HG03135 (cell line): ENCODE data around the gene PALLD.

Experiments
- ATAC-seq: cut with Tn5 transposase; IDR thresholded peaks from one replicate; pipeline ENCODE4 v1.9.1; 2021; ENCODE audit warnings: mild to moderate bottlenecking, moderate library complexity; ENCODE audit not compliant: unreplicated experiment

PALLD gene

DNA sequence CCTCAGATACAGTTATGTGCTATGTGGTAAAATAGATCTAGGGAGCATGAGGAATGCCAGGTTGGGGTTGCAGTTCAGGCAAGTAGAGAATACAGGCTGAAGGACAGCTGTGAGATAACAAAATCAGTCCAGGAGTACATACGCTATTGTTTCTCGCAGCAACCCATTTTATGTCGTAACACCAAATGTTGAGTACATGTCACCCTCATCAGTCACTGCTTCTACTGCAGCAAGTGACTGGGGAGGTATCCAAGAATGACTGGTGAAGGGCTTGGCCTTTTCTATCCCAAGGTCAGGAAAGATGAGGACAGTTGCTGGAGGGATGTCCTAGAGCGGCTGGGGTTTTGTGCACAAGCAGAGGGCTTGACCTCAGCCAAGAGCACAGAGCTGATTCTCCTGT lies 341.1 kb downstream of the PALLD start:
- ATAC-seq = no peak

- ATAC-seq = no peak
These were observed 343.0 kb downstream of the PALLD start for GRCh38 chr4:168839758-168840391.

DNA sequence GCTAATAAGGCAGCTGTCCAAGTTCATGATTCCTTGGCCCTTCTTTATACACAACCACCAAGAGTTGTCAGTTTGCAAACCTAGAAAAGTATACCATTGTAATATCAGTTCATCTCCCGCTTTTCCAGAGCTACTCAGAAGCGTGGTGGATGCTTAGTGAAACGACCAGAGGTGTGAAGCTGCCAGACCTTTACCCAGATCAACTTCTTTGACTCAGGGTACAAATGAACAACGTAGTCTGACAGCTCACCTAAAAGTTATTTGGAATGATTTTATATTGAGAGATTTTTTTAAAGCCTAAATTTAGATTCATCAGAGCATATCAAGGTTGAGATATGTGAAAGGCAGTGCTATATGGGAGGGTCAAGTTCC lies 343.5 kb downstream of the PALLD start:
- ATAC-seq = no peak

GRCh38 chr4:168841000-168841671 lies 344.3 kb downstream of the PALLD start:
- no peak for ATAC-seq

- no peak for ATAC-seq
These were observed 344.8 kb downstream of the PALLD start for GRCh38 chr4:168841672-168842019.

- ATAC-seq = no peak
These were observed 345.3 kb downstream of the PALLD start for GRCh38 chr4:168842186-168842585.

GRCh38 chr4:168843635-168844034 lies 346.8 kb downstream of the PALLD start:
- no peak for ATAC-seq

DNA sequence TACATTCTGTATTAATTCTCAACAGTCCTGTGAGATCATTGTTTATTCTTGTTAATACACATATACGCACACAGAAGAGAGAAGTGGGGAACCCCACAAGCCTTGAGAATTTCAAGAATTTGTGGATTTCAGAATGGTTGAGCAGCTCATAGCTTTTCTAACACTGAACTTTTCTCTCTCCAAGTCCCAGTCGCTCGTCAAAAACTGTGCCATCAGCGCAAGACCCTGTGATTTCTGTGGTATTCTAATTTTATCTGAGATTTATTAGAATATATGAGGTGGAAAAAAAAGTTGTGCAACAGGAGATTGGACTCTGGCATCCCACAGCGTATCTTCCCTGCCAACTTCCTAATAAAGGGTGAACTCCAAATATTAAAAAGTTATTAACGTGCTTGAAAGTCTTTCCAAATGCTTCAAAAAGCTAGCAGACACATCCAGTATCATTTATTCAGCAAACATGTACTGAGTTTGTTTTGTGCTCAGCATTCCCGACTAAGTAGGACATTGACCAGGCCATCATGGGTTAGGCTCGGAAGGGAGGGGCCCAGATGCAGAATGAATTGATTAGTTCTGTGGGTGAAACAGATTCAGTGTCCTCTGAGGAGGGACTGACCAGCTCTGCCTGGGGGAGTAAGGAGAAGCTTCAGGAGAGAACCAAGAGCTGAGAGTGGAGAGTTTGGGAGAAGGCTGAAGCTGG lies 347.6 kb downstream of the PALLD start:
- ATAC-seq = no peak

GRCh38 chr4:168845897-168846296 lies 349.0 kb downstream of the PALLD start:
- no peak for ATAC-seq

GRCh38 chr4:168846414-168846813 lies 349.6 kb downstream of the PALLD start:
- no peak for ATAC-seq

DNA sequence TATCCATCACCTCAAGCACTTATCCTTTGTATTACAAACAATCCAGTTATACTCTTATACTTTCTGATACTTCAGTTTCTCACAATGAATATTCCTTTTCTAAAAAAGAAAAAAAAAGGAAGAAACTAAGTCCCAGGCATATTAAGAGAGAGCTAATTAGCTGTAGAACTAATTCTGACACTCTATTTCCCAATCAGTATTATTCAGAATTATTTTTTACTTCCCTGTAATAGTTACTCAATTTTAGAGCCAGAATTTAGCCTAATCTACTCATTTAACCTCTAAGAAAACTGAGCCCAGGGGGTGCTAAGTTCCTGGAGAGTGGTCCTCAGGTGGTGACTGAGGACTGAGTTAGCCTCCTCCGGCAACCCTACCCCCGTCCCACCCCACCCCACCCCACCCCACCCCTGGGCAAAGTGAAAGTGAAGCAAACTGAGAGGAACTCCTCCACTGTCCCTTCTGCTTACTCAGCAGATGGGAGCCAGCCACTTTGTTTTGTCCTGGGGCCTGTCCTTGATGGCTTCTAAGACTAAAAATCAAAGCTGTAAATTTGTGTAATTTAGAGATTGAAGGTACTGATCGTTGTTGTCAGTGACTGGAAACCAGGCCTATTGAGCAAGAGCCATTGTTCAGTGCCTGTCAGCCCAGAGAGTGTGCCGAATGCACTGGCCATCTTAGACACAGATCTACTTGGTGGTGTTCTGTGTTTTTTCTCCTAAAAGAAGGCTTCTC lies 351.1 kb downstream of the PALLD start:
- ATAC-seq = no peak

GRCh38 chr4:168849030-168849675 lies 352.3 kb downstream of the PALLD start:
- no peak for ATAC-seq

- no peak for ATAC-seq
These were observed 353.1 kb downstream of the PALLD start for GRCh38 chr4:168849997-168850396.

- no peak for ATAC-seq
These were observed 355.5 kb downstream of the PALLD start for GRCh38 chr4:168852387-168852786.

- ATAC-seq = peak; percentile 78
These were observed 356.3 kb downstream of the PALLD start for GRCh38 chr4:168852933-168853713.

GRCh38 chr4:168853770-168854169 lies 356.9 kb downstream of the PALLD start:
- ATAC-seq = peak; percentile 39

DNA sequence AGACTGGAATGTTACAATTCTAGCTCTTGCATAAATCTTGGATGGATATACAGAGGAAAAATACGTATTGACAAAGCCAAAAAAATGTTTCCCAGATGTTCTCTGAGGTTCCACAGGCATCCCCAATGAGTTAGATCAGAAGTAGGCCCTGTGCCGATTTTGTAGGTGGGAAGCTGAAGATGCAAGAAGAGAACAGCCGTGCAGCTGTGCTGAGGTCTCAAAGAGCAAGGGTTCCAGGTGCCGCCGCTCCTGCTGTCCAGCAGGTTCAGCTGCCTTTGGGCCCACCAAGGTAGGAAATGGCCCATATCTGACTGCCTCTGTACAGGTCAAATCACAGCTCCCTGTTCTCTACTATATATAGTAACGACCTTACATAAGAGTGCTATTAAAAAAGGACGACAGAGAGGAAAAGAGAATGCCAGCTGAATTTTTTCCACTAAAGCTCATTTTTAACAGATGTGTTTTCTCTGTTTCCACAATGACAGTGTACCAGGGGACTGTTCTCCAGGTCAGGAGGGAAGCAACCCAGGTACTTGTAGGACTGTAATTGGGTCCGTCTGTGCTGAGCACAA lies 357.6 kb downstream of the PALLD start:
- no peak for ATAC-seq

GRCh38 chr4:168856312-168856711 lies 359.5 kb downstream of the PALLD start:
- ATAC-seq = no peak

- no peak for ATAC-seq
These were observed 360.2 kb downstream of the PALLD start for GRCh38 chr4:168857009-168857408.
